Esophagus squamous epithelium (tissue), 5 donors: ENCODE measurements around the gene ATP1B3. TPM values are rescaled to one million over a fixed set of nuclear protein-coding genes. Genes with fewer than 3 reads are reported as not detected.

Experiments used
- DNase-seq: peaks from one replicate; lab custom pipeline; 2025; lab: John Stamatoyannopoulos, UW
- H3K27ac ChIP-seq, 4 donors: fragments of 200-600 bp; sonication (generic); one replicate each; pipeline ENCODE4 v1.5.1; 2016 to 2019; ENCODE audit warnings: mild to moderate bottlenecking in 1 of 4
- H3K27me3 ChIP-seq, 4 donors: fragments of 200-600 bp; sonication (generic); 1 replicate in 3 of 4; 2 replicates in 1 of 4; pipeline versions ENCODE4 v1.5.1 to v1.6.0; 2017 to 2021; ENCODE audit warnings: antibody characterized with exemption in 1 of 4
- H3K36me3 ChIP-seq, 3 donors: fragments of 200-600 bp; sonication (generic); one replicate each; pipeline ENCODE4 v1.5.1; 2016 to 2019
- H3K4me1 ChIP-seq, 3 donors: fragments of 200-600 bp; sonication (generic); one replicate each; pipeline ENCODE4 v1.5.1; 2017 to 2019
- H3K4me3 ChIP-seq, 4 donors: fragments of 200-600 bp; sonication (generic); 1 replicate in 3 of 4; 2 replicates in 1 of 4; pipeline ENCODE4 v1.5.1; 2016 to 2019; ENCODE audit warnings: mild to moderate bottlenecking in 2 of 4, moderate library complexity in 1 of 4
- H3K9me3 ChIP-seq, 3 donors: fragments of 200-600 bp; sonication (generic); one replicate each; pipeline ENCODE4 v1.5.1; 2016 to 2019
- CTCF ChIP-seq, 6 experiments: fragments of 450-650 bp in 4 of 6; fragments of 200-600 bp in 2 of 6; sonication (generic) in 2 of 6; IDR thresholded peaks; one replicate each; pipeline ENCODE4 v1.5.1; 2016 to 2019; ENCODE audit warnings: antibody characterized with exemption in 6 of 6, mild to moderate bottlenecking in 4 of 6, moderate library complexity in 4 of 6
- POLR2A ChIP-seq, 4 donors: fragments of 450-650 bp; IDR thresholded peaks; one replicate each; pipeline ENCODE4 v1.6.1; 2017; ENCODE audit warnings: antibody characterized with exemption in 4 of 4, mild to moderate bottlenecking in 4 of 4, moderate library complexity in 3 of 4
- WGBS, 2 donors: methylation state at CpG; one replicate each; pipeline ENCODE4 v1.1.5; 2018; 5-methylcytosine and 5-hydroxymethylcytosine counted together
- intact Hi-C: fragments of 100-400 bp; cut with DNase I; formaldehyde crosslinking; loops from one replicate; pipeline ENCODE4 v1.15.0; 2022
- total RNA-seq, 4 donors: library from RNA; depleted of rRNA; stranded (reverse); fragments of >200 nt; gene quantifications; one replicate each; pipeline ENCODE4 v1.1.0, GENCODE V29; 2016
- donor health status: DM: yes; HTN: yes; CAD: no.

Gene ATP1B3
- total RNA-seq, 4 donors from 2014 or later: 61.0 to 160 (median 126) TPM

DNA sequence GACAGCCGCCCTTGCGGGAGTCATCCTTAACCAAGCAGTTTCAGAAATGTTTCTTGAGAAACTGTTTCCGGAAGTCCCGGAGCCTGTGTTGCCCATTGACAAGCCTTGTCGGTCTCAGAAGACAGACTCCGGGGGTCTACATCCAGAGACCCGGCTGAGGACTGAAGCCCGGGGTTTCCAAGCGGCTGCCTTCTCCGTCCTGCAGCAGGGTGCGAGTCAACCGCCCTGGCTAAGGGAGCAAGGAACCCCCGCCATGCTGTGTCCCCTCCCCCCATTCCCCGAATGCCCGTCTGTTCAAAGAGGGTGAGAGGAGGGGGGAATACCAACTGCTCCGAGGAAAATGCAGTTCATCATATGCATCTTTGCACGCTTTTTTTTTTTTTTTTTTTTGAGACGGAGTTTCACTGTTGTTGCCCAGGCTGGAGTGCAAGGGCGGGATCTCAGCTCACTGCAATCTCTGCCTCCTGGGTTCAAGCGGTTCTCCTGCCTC lies 61.6 kb downstream of the ATP1B3 start:
- H3K27me3 ChIP-seq: no peaks in the 10 kb centered on the region
- TF ChIP-seq CTCF (IDR thresholded peaks at IDR 0.05): no peak
- no peak for TF ChIP-seq POLR2A (IDR thresholded peaks at IDR 0.05)
- no peaks in the 10 kb centered on the region for H3K9me3 ChIP-seq
- WGBS, 2 donors: 22 to 68% methylated on average over 15 to 16 of the region's 20 CpGs
- peak overlapping the region; percentile 66 to 85 (median 83) for H3K27ac ChIP-seq
- DNase-seq: no peak
- H3K4me3 ChIP-seq: peak overlapping the region in 3 of 4 donors; percentile 1 to 16 (median 9)
- intact Hi-C loops: no loop called here
- H3K4me1 ChIP-seq: peaks cover 0 to 58% (median 8%) of the 10 kb centered on the region in 3 donors
- no peaks in the 10 kb centered on the region for H3K36me3 ChIP-seq

GRCh38 chr3:141939759-141940158 lies 63.3 kb downstream of the ATP1B3 start:
- Histone ChIP-seq H3K9me3 (no peaks in the 10 kb centered on the region), H3K4me3 (no peak overlapping the region), H3K36me3 (no peaks in the 10 kb centered on the region), H3K27me3 (no peaks in the 10 kb centered on the region), H3K4me1 (peaks cover 0 to 58% (median 8%) of the 10 kb centered on the region in 3 donors), H3K27ac (peak overlapping the region in 3 of 4 donors; percentile 64 to 80 (median 70))
- intact Hi-C loops: no loop called here
- no peak for TF ChIP-seq CTCF (IDR thresholded peaks at IDR 0.05)
- TF ChIP-seq POLR2A (IDR thresholded peaks at IDR 0.05): no peak
- no peak for DNase-seq
- 54 to 72% methylated on average over 4 of the region's 4 CpGs for WGBS, 2 donors

- Histone ChIP-seq H3K4me1 (peaks cover 0 to 56% (median 8%) of the 10 kb centered on the region in 3 donors), H3K27ac (peak overlapping the region; percentile 46 to 80 (median 67))
- WGBS, 2 donors: 25 to 26% methylated on average over 12 of the region's 12 CpGs
Observed at GRCh38 chr3:141940194-141940776, 63.8 kb downstream of the ATP1B3 start.

GRCh38 chr3:141941093-141941492 lies 64.7 kb downstream of the ATP1B3 start:
- Histone ChIP-seq H3K27me3 (no peaks in the 10 kb centered on the region), H3K9me3 (no peaks in the 10 kb centered on the region), H3K36me3 (no peaks in the 10 kb centered on the region), H3K4me1 (peaks cover 0 to 54% (median 8%) of the 10 kb centered on the region in 3 donors), H3K4me3 (no peak overlapping the region), H3K27ac (peak overlapping the region in 3 of 4 donors; percentile 46 to 80 (median 70))
- no peak for DNase-seq
- no peak for TF ChIP-seq CTCF (IDR thresholded peaks at IDR 0.05)
- 54 to 87% methylated on average over 5 to 8 of the region's 8 CpGs for WGBS, 2 donors
- intact Hi-C loops: no loop called here

More at GRCh38 chr3:141940194-141940776, 63.8 kb downstream of the ATP1B3 start:
- intact Hi-C loops: no loop called here
- no peaks in the 10 kb centered on the region for H3K9me3 ChIP-seq
- TF ChIP-seq CTCF (IDR thresholded peaks at IDR 0.05): peak in 1 of 6 experiments; percentile 22
- TF ChIP-seq POLR2A (IDR thresholded peaks at IDR 0.05): no peak
- no peak for DNase-seq
- H3K4me3 ChIP-seq: peak overlapping the region in 1 of 4 donors; percentile 4
- no peaks in the 10 kb centered on the region for H3K27me3 ChIP-seq
- no peaks in the 10 kb centered on the region for H3K36me3 ChIP-seq

GRCh38 chr3:141942006-141942405 lies 65.6 kb downstream of the ATP1B3 start:
- TF ChIP-seq CTCF (IDR thresholded peaks at IDR 0.05) (no peak), POLR2A (IDR thresholded peaks at IDR 0.05) (no peak)
- Histone ChIP-seq H3K4me1 (peaks cover 0 to 48% (median 8%) of the 10 kb centered on the region in 3 donors), H3K9me3 (no peaks in the 10 kb centered on the region), H3K27me3 (no peaks in the 10 kb centered on the region), H3K4me3 (no peak overlapping the region), H3K27ac (no peak overlapping the region), H3K36me3 (no peaks in the 10 kb centered on the region)
- intact Hi-C loops: no loop called here
- WGBS, 2 donors: 87 to 100% methylated on average over 4 to 5 of the region's 8 CpGs
- DNase-seq: no peak
